Measurements from ENCODE around the gene WFDC10B.
"Not testable (repeated sequence)": the region's sequence is repeated elsewhere in the genome, so short reads cannot be mapped to it uniquely, and the experiment has no call there.

WFDC10B gene

GRCh38 chr20:45647441-45648050 is 57.3 kb downstream of the WFDC10B start:
- no peak for DNase-seq

- DNase-seq = no peak
These were observed 57.9 kb downstream of the WFDC10B start for GRCh38 chr20:45646875-45647274.

GRCh38 chr20:45645869-45646268 is 59.0 kb downstream of the WFDC10B start:
- not testable (repeated sequence) for DNase-seq

- DNase-seq = not testable (repeated sequence)
These were observed 63.7 kb downstream of the WFDC10B start for GRCh38 chr20:45641076-45641475.

GRCh38 chr20:45639687-45640086 is 65.1 kb downstream of the WFDC10B start:
- DNase-seq = no peak

- DNase-seq = no peak
These were observed 68.3 kb downstream of the WFDC10B start for GRCh38 chr20:45636513-45636912.

Measured in effector CD4-positive, alpha-beta T cell (primary cell).